ENCODE measurements around the gene CUL5.

Gene CUL5

DNA sequence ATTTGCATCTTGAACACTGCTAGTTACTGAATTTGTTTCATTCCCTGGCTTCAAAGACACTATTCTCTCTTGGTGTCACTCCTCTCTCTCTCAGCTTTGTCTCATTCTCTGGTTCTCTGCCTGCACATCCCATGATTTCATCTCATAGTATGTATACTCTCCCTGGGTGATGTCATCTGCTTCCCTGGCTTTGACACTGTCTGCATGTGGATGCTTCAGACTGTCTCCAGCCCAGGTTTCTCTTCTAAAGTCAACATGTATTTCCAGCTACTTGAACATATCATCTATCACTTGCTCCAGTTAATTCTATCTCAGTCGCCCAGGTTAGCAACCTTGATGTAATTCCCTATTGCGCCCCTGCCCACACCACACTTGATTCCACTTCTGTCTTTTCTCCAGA lies 103.4 kb downstream of the CUL5 start:
- TF ChIP-seq, protein P1, sequence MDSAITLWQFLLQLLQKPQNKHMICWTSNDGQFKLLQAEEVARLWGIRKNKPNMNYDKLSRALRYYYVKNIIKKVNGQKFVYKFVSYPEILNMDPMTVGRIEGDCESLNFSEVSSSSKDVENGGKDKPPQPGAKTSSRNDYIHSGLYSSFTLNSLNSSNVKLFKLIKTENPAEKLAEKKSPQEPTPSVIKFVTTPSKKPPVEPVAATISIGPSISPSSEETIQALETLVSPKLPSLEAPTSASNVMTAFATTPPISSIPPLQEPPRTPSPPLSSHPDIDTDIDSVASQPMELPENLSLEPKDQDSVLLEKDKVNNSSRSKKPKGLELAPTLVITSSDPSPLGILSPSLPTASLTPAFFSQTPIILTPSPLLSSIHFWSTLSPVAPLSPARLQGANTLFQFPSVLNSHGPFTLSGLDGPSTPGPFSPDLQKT (IDR thresholded peaks at IDR 0.05; ENCODE audit: borderline replicate concordance, low read depth, low read length) = no peak
- TF ChIP-seq, protein P2, sequence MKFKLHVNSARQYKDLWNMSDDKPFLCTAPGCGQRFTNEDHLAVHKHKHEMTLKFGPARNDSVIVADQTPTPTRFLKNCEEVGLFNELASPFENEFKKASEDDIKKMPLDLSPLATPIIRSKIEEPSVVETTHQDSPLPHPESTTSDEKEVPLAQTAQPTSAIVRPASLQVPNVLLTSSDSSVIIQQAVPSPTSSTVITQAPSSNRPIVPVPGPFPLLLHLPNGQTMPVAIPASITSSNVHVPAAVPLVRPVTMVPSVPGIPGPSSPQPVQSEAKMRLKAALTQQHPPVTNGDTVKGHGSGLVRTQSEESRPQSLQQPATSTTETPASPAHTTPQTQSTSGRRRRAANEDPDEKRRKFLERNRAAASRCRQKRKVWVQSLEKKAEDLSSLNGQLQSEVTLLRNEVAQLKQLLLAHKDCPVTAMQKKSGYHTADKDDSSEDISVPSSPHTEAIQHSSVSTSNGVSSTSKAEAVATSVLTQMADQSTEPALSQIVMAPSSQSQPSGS (tag by site-specific recombination; IDR thresholded peaks at IDR 0.05; ENCODE audit: low read depth) = 0 out of 2 replicates have a peak, but pooled peaks have one; percentile 37
- TF ChIP-seq ZFHX2 (tag by site-specific recombination; conservative IDR thresholded peaks at IDR 0.05) = no peak
- Histone ChIP-seq H3K27ac (ENCODE audit: extremely low read depth, low read depth, low read length) (no peak overlapping the region), H3K4me3 (ENCODE audit: low read depth, low read length) (no peak overlapping the region), H3K4me1 (ENCODE audit: control insufficient read depth, insufficient read depth, low read length) (no peaks in the 10 kb centered on the region), H3K36me3 (ENCODE audit: control insufficient read depth in 2 of 2, insufficient read depth in 1 of 2, low read length in 2 of 2) (peaks cover 0 to 10% of the 10 kb centered on the region in 2 experiments; a peak in 1 of 3 replicates), H3K9me3 (ENCODE audit: control insufficient read depth, insufficient read depth, low read depth, low read length) (no peaks in the 10 kb centered on the region)
- POLR2A ChIA-PET = no interaction called here
- CTCF ChIA-PET = no interaction called here

DNA sequence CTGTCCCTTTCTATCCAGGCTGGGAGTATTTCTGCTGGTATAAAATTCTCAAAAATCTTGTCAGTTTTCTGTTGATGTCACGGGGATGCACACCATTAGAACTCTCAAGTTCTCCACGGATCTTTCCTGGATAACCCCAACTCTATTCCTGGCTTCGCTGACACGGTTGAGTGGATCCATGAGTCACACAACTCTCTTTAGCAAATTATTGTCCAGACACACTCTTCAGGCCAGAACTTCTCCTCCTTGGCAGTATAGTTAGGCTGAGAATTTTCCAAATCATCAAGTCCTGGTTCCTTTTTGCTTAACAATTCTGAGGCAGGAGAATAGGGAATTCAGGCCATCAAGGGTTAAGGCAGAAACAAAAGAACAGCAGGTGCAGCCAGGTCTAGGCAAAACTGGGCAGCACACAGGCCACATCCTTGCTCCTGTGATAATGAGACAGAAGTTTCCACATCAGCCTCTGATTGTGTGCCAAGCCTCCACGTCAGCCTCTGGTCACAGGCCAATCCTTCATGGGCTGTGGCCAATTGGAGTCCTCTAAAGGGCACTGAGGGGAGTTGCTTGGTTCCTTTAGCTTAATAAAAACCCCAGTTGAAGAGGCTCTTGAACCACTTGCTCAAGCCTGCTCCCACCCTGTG lies 106.9 kb downstream of the CUL5 start:
- H3K27ac ChIP-seq (ENCODE audit: extremely low read depth, low read depth, low read length) = no peak overlapping the region
- H3K4me3 ChIP-seq (ENCODE audit: low read depth, low read length) = no peak overlapping the region
- no peaks in the 10 kb centered on the region for H3K36me3 ChIP-seq (ENCODE audit: control insufficient read depth in 2 of 2, insufficient read depth in 1 of 2, low read length in 2 of 2)
- H3K9me3 ChIP-seq (ENCODE audit: control insufficient read depth, insufficient read depth, low read depth, low read length) = no peaks in the 10 kb centered on the region
- TF ChIP-seq, protein P3, sequence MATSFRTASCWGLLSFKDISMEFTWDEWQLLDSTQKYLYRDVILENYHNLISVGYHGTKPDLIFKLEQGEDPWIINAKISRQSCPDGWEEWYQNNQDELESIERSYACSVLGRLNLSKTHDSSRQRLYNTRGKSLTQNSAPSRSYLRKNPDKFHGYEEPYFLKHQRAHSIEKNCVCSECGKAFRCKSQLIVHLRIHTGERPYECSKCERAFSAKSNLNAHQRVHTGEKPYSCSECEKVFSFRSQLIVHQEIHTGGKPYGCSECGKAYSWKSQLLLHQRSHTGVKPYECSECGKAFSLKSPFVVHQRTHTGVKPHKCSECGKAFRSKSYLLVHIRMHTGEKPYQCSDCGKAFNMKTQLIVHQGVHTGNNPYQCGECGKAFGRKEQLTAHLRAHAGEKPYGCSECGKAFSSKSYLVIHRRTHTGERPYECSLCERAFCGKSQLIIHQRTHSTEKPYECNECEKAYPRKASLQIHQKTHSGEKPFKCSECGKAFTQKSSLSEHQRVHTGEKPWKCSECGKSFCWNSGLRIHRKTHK (tag by site-specific recombination; IDR thresholded peaks at IDR 0.05) = no peak
- TF ChIP-seq ZNF335 (tag by site-specific recombination; conservative IDR thresholded peaks at IDR 0.05) (0 out of 2 replicates have a peak, but pooled peaks have one; percentile 26), ZNF350 (tag by site-specific recombination; IDR thresholded peaks at IDR 0.05) (no peak), ZBTB17 (tag by site-specific recombination; IDR thresholded peaks at IDR 0.05) (peak; percentile 35; the same call in 1 of the 2 replicates), ZNF768 (tag by site-specific recombination; IDR thresholded peaks at IDR 0.05) (no peak), ZNF843 (tag by site-specific recombination; IDR thresholded peaks at IDR 0.05) (no peak), ZNF544 (tag by site-specific recombination; IDR thresholded peaks at IDR 0.05) (no peak), ZNF426 (tag by site-specific recombination; IDR thresholded peaks at IDR 0.05) (no peak), ZNF366 (tag by site-specific recombination; conservative IDR thresholded peaks at IDR 0.05) (peak; percentile 56), ZNF549 (tag by site-specific recombination; IDR thresholded peaks at IDR 0.05) (no peak), ZNF585B (tag by site-specific recombination; IDR thresholded peaks at IDR 0.05) (no peak)
- TF ChIP-seq, protein P4, sequence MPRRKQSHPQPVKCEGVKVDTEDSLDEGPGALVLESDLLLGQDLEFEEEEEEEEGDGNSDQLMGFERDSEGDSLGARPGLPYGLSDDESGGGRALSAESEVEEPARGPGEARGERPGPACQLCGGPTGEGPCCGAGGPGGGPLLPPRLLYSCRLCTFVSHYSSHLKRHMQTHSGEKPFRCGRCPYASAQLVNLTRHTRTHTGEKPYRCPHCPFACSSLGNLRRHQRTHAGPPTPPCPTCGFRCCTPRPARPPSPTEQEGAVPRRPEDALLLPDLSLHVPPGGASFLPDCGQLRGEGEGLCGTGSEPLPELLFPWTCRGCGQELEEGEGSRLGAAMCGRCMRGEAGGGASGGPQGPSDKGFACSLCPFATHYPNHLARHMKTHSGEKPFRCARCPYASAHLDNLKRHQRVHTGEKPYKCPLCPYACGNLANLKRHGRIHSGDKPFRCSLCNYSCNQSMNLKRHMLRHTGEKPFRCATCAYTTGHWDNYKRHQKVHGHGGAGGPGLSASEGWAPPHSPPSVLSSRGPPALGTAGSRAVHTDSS (tag by site-specific recombination; IDR thresholded peaks at IDR 0.05) = no peak
- TF ChIP-seq, protein P5, sequence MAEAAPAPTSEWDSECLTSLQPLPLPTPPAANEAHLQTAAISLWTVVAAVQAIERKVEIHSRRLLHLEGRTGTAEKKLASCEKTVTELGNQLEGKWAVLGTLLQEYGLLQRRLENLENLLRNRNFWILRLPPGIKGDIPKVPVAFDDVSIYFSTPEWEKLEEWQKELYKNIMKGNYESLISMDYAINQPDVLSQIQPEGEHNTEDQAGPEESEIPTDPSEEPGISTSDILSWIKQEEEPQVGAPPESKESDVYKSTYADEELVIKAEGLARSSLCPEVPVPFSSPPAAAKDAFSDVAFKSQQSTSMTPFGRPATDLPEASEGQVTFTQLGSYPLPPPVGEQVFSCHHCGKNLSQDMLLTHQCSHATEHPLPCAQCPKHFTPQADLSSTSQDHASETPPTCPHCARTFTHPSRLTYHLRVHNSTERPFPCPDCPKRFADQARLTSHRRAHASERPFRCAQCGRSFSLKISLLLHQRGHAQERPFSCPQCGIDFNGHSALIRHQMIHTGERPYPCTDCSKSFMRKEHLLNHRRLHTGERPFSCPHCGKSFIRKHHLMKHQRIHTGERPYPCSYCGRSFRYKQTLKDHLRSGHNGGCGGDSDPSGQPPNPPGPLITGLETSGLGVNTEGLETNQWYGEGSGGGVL (tag by site-specific recombination; IDR thresholded peaks at IDR 0.05) = no peak
- ChIA-PET CTCF (no interaction called here), POLR2A (no interaction called here)
- H3K4me1 ChIP-seq (ENCODE audit: control insufficient read depth, insufficient read depth, low read length) = no peaks in the 10 kb centered on the region

Measured in HEK293 (cell line).